ENCODE results near the gene PHLDB2. TPM values are rescaled to one million over a fixed set of nuclear protein-coding genes. Genes with fewer than 3 reads are reported as not detected.
A peak's percentile ranks its signal among the peaks of the same experiment; 100 is the strongest.

Gene PHLDB2
- total and polyA plus RNA-seq, 2 donors (not counting 1 experiment from before 2014, with no cell fraction given) = 33.8 to 47.9 TPM

GRCh38 chr3:111923095-111923771 lies 64.2 kb downstream of the PHLDB2 start:
- H3K36me3 ChIP-seq (ENCODE audit: control insufficient read depth, insufficient read depth, low read length) = peaks cover 12% of the 10 kb centered on the region
- no peaks in the 10 kb centered on the region for H4K20me1 ChIP-seq (ENCODE audit: control insufficient read depth, extremely low read depth, insufficient read depth, low read length)
- no peaks in the 10 kb centered on the region for H3K9me3 ChIP-seq (ENCODE audit: control insufficient read depth, insufficient read depth, low read depth, low read length)
- no peak overlapping the region for H3K27ac ChIP-seq (ENCODE audit: insufficient read depth, low read length)
- H3K9ac ChIP-seq (ENCODE audit: insufficient read depth, low read length) = no peak overlapping the region
- DNase-seq (ENCODE audit: low read depth in 2 of 2) = peak in 1 of 2 donors; percentile 47
- H3K27me3 ChIP-seq (ENCODE audit: control insufficient read depth, insufficient read depth, low read length) = no peaks in the 10 kb centered on the region
- no peak overlapping the region for H3K4me2 ChIP-seq (ENCODE audit: extremely low read depth, insufficient read depth, low read length)
- no peak overlapping the region for H3K4me3 ChIP-seq (replicated peaks in 1 of 4; ENCODE audit: control extremely low read depth in 1 of 4, insufficient read depth in 1 of 4, low read depth in 3 of 4, low read length in 4 of 4)
- peaks cover 3% of the 10 kb centered on the region for H3K4me1 ChIP-seq (ENCODE audit: control insufficient read depth, extremely low read depth, insufficient read depth, low read length)
- H3K79me2 ChIP-seq (ENCODE audit: control insufficient read depth, insufficient read depth, low read length) = no peaks in the 10 kb centered on the region
- H2AFZ ChIP-seq (ENCODE audit: low read length) = no peak overlapping the region
- no peak for TF ChIP-seq EZH2 (IDR thresholded peaks at IDR 0.05; ENCODE audit: low read length, missing control alignments)
- no peak for TF ChIP-seq CTCF (conservative IDR thresholded peaks at IDR 0.05 in 1 of 2, IDR thresholded peaks at IDR 0.05 in 1 of 2; ENCODE audit: low read depth in 1 of 2, low read length in 2 of 2)

- peaks cover 3% of the 10 kb centered on the region for H3K4me1 ChIP-seq (ENCODE audit: control insufficient read depth, extremely low read depth, insufficient read depth, low read length)
- no peak overlapping the region for H2AFZ ChIP-seq (ENCODE audit: low read length)
- no peak overlapping the region for H3K27ac ChIP-seq (ENCODE audit: insufficient read depth, low read length)
- H3K27me3 ChIP-seq (ENCODE audit: control insufficient read depth, insufficient read depth, low read length) = no peaks in the 10 kb centered on the region
- TF ChIP-seq EZH2 (IDR thresholded peaks at IDR 0.05; ENCODE audit: low read length, missing control alignments) = no peak
- TF ChIP-seq CTCF (conservative IDR thresholded peaks at IDR 0.05 in 1 of 2, IDR thresholded peaks at IDR 0.05 in 1 of 2; ENCODE audit: low read depth in 1 of 2, low read length in 2 of 2) = no peak
- DNase-seq (ENCODE audit: low read depth in 2 of 2) = no peak
- no peak overlapping the region for H3K9ac ChIP-seq (ENCODE audit: insufficient read depth, low read length)
- peaks cover 11% of the 10 kb centered on the region for H3K36me3 ChIP-seq (ENCODE audit: control insufficient read depth, insufficient read depth, low read length)
- H3K4me3 ChIP-seq (replicated peaks in 1 of 4; ENCODE audit: control extremely low read depth in 1 of 4, insufficient read depth in 1 of 4, low read depth in 3 of 4, low read length in 4 of 4) = no peak overlapping the region
- no peak overlapping the region for H3K4me2 ChIP-seq (ENCODE audit: extremely low read depth, insufficient read depth, low read length)
- no peaks in the 10 kb centered on the region for H4K20me1 ChIP-seq (ENCODE audit: control insufficient read depth, extremely low read depth, insufficient read depth, low read length)
- H3K79me2 ChIP-seq (ENCODE audit: control insufficient read depth, insufficient read depth, low read length) = no peaks in the 10 kb centered on the region
- H3K9me3 ChIP-seq (ENCODE audit: control insufficient read depth, insufficient read depth, low read depth, low read length) = no peaks in the 10 kb centered on the region
Measured at GRCh38 chr3:111923806-111924205, 64.7 kb downstream of the PHLDB2 start.

GRCh38 chr3:111924283-111924682 lies 65.2 kb downstream of the PHLDB2 start:
- Histone ChIP-seq H3K27ac (ENCODE audit: insufficient read depth, low read length) (no peak overlapping the region), H3K9ac (ENCODE audit: insufficient read depth, low read length) (no peak overlapping the region), H3K4me2 (ENCODE audit: extremely low read depth, insufficient read depth, low read length) (no peak overlapping the region), H3K79me2 (ENCODE audit: control insufficient read depth, insufficient read depth, low read length) (no peaks in the 10 kb centered on the region), H3K9me3 (ENCODE audit: control insufficient read depth, insufficient read depth, low read depth, low read length) (no peaks in the 10 kb centered on the region), H2AFZ (ENCODE audit: low read length) (no peak overlapping the region), H3K36me3 (ENCODE audit: control insufficient read depth, insufficient read depth, low read length) (peaks cover 10% of the 10 kb centered on the region), H3K4me3 (replicated peaks in 1 of 4; ENCODE audit: control extremely low read depth in 1 of 4, insufficient read depth in 1 of 4, low read depth in 3 of 4, low read length in 4 of 4) (no peak overlapping the region), H4K20me1 (ENCODE audit: control insufficient read depth, extremely low read depth, insufficient read depth, low read length) (no peaks in the 10 kb centered on the region), H3K27me3 (ENCODE audit: control insufficient read depth, insufficient read depth, low read length) (no peaks in the 10 kb centered on the region), H3K4me1 (ENCODE audit: control insufficient read depth, extremely low read depth, insufficient read depth, low read length) (peaks cover 3% of the 10 kb centered on the region)
- no peak for DNase-seq (ENCODE audit: low read depth in 2 of 2)
- TF ChIP-seq EZH2 (IDR thresholded peaks at IDR 0.05; ENCODE audit: low read length, missing control alignments) (no peak), CTCF (conservative IDR thresholded peaks at IDR 0.05 in 1 of 2, IDR thresholded peaks at IDR 0.05 in 1 of 2; ENCODE audit: low read depth in 1 of 2, low read length in 2 of 2) (no peak)
